Activated CD4-positive, CD25-positive, alpha-beta regulatory T cell treated with anti-CD3 and anti-CD28 coated beads, Interleukin-2, amount 50 U/mL, for 16 hours (primary cell): ENCODE results near the gene NCAN.
"Not testable (repeated sequence)": the region's sequence is repeated elsewhere in the genome, so short reads cannot be mapped to it uniquely, and the experiment has no call there.

Experiments used
- DNase-seq: peaks from one replicate; pipeline ENCODE4 v3.0.0-alpha.2; 2020; ENCODE audit warnings: low read depth, low spot score

NCAN gene

DNA sequence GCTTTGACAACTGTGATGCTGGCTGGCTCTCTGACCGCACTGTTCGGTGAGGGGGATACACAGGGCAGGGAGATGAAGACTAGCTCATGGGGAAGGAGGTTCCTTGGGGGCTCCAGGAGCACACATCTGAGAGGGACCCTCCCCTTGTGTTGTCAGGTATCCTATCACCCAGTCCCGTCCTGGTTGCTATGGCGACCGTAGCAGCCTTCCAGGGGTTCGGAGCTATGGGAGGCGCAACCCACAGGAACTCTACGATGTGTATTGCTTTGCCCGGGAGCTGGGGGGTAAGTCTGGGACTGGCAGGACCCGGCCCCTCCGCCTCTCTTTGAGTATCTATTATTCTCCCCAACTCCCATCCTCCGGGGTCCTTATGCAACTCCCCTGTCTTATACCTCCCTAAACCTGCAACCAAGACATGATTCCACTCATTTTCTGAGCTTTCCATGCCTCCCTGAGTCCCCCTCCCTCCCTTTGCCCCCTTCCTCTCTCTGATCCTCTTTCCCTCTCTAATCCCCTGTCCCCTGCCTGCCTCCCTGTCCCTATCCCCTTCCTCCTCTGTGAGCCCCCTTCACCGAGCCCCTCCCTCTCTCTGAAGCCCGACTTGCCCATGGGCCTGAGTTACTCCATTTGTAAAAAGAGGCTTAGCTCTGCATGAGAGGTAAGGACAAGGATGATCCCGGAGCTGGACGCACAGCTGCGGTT, 12.5 kb downstream of the NCAN start:
- no peak for DNase-seq

GRCh38 chr19:19224852-19225494, 13.2 kb downstream of the NCAN start:
- peak; percentile 46 for DNase-seq

GRCh38 chr19:19226204-19226603, 14.4 kb downstream of the NCAN start:
- DNase-seq, result no peak

DNA sequence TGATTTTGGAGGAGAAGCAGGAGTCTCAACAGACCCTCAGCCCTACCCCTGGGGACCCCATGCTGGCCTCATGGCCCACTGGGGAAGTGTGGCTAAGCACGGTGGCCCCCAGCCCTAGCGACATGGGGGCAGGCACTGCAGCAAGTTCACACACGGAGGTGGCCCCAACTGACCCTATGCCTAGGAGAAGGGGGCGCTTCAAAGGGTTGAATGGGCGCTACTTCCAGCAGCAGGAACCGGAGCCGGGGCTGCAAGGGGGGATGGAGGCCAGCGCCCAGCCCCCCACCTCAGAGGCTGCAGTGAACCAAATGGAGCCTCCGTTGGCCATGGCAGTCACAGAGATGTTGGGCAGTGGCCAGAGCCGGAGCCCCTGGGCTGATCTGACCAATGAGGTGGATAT, 14.9 kb downstream of the NCAN start:
- DNase-seq, result no peak

- no peak for DNase-seq
Measured at GRCh38 chr19:19227217-19227616, 15.5 kb downstream of the NCAN start.

GRCh38 chr19:19229701-19230100, 17.9 kb downstream of the NCAN start:
- DNase-seq, result no peak

DNA sequence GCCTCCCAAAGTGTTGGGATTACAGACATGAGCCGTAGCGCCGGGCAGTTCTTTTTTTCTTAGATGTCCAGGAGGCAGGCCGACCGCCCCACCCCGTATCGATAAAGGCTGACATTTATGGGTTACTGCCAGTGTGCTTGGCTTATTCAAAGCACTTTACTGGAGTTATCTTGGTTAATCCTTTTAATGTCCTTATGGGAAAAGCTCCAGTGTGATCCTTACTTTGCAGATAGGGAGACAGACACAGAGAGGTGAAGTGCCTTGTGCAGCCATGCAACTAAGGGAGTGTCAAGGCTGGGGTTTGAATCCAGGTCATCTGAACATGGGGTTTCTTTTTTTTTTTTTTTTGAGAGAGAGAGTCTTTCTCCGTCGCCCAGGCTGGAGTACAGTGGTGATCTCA, 19.2 kb downstream of the NCAN start:
- DNase-seq, result no peak

- no peak for DNase-seq
Measured at GRCh38 chr19:19232261-19232721, 20.5 kb downstream of the NCAN start.

DNA sequence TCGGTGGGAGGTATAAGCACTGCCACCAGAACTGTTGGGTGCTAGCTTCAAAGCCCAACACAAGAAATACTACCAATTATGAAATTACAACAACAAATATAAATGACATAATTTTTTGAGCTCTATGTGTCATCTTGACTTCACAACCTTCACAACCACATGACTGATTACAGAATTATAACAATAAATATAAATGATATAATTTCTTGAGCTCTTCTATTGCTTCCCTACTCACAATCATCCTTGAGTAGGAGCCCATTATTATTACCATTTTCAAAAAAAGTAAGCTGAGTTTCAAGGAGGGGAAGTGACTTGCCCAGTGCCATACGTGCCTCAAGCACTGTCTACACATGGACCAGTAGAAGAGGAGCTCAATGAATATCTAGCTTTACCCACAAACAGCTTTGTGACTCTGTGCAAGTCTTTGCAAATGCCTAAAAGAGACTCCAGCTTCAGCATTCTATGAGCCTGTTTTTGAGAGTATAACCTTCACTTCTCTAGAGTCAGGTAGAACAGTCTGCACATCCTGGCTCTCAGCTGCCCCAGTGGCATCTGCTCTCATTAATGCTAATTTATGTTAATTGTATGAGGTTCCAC, 22.6 kb downstream of the NCAN start:
- DNase-seq, result no peak

- no peak for DNase-seq
Measured at GRCh38 chr19:19236173-19236572, 24.4 kb downstream of the NCAN start.

DNA sequence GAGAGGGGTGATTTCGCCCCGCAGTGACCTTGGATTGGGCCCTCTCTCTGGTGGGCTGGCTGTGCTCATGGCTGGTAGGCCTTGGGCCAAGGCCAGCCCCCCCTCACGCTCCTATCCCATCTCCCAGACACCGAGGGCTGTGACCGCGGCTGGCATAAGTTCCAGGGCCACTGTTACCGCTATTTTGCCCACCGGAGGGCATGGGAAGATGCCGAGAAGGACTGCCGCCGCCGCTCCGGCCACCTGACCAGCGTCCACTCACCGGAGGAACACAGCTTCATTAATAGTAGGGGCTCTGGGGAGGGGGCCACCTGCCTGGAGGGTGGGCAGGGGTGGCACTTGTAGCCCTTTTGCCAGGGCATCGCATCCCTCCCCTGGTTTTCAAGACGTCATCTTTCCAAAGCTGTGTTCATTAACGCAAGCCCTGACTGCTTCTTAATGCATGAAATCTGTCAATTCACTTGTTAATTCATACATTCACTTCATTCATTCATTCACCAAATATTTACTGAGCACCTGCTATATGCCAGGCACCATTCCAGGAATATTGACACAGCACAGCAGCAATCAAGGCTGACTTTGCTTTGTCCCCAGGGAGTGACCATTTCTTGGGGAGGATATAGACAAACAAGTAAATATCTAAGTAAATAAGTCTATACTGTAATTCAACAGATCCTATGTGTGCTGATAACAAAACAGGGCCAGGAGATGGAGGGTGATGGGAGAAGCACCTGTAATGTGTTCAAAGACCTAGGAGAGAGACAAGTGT, 26.6 kb downstream of the NCAN start:
- no peak for DNase-seq

DNA sequence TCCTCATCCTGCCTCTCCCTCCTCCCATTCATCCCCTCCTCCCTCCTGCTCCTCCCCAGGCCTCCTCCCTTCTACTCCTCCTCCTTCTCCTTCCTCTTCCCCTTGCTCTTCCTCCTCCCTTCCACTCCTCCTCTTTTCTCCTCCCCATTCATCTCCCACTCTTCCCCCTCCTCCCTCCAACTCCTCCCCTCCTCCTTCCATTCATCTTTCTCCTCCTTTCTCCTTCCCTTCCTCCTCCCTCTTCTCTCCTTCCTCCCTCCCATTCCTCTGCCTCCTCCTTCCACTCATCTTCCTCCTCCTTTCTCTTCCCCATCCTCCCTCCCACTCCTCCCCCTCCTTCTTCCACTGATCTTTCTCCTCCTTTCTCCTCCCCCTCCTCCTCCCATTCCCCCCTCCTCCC, 27.9 kb downstream of the NCAN start:
- DNase-seq, result no peak

- no peak for DNase-seq
Measured at GRCh38 chr19:19240476-19240875, 28.7 kb downstream of the NCAN start.

DNA sequence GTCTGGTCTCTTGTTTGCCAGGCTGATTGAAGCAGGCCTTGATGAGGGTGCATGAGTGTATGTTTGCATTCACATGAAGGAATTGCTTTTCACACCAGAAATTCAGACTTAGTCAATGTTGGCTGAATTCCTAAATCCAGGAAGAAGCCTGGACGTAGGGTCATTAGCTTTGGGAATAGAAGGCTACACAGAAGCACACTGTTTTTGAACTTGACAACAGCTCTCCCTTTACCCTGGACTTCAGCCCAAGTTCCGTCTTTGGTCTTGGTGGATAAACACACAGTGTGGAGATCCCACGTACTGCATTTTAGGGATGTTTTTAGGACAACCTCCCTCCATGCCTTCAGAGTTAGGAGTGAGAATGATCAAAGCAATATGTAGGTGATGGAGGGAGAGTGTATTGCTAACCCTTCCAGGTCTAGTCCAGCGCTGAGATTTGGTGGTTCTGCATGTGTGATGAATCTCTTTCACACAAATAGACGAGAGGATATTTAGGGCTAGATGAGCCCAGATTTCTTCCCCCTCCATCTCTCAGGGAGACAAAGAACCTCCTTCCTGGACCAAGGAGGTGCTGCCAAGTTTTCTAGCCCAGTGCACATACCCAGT, 38.5 kb downstream of the NCAN start:
- DNase-seq, result no peak

DNA sequence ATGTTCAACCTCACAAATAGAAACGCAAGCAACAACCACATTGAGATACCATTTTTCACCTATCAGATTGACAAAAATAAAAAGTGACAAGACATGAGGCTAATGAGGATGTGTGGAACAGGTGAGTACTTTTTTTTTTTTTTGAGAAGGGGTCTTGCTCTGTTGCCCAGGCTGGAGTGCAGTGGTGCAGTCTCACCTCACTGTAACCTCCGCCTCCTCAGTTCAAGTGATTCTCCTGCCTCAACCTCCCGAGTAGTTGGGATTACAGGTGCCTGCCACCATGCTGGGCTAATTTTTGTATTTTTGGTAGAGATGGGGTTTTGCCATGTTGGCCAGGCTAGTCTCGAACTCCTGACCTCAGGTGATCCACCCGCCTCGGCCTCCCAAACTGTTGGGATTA, 41.7 kb downstream of the NCAN start:
- DNase-seq, result not testable (repeated sequence)

DNA sequence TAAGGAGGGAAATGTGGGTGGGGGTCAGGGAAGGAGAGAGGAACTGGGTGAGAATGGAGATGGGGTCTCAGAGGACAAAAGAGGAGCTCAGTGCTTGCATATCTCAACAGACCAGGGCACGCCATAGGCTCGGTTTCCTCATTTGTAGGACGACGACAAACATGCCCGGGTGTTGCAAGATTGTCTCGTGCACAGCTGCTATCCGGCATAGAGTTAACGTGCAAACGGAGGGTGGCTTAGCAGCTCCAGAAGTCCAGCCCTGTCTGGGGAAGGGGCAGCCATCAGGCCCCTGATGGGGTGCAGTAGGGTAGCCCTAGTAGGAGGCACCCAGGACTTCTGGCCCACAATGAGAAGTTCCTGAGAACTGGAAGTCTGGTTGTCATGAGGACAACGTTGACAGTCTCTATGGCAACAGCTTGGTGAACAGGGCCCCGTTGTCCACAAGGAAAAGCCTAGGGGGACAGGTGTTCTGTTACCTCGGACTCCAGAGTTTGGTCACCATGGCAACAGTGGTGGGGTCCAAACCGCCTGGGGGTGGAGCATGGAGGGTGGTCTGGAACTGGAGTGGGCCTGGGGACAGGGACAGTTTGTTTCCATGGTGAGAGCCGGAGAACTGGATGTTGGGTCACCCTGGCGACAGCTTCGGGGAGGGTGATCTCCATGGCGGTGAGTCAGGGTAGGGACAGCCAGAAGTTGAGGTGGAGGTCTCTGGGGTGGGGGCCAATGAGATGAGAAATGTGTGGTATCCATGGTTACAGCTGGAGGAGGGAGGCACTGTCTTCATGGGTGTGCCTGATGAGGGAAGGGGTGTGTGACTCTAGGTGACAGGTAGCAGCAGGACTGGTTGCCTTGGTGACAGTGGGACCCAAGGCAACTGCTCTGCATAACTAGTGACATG, 44.6 kb downstream of the NCAN start:
- no peak for DNase-seq

DNA sequence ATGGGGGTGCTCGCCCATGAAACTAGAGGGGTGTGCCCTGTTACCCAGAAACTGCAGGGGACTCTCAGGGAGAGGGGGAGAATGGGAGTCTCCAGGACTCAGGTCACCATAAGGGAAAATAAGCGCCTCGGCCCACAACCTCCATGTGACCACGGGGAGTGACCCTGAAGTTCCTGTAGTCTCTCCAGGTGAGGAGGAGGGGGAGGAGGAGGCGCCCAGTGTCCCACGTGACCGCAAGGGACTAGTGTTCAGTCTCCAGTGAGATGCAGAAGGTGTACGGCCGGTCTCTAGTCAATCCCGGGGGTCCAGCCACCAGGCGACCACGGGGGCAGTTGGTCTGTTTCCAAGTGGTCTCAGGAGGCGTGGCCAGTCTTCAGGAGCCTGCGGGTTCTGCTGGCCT, 45.4 kb downstream of the NCAN start:
- DNase-seq, result no peak

DNA sequence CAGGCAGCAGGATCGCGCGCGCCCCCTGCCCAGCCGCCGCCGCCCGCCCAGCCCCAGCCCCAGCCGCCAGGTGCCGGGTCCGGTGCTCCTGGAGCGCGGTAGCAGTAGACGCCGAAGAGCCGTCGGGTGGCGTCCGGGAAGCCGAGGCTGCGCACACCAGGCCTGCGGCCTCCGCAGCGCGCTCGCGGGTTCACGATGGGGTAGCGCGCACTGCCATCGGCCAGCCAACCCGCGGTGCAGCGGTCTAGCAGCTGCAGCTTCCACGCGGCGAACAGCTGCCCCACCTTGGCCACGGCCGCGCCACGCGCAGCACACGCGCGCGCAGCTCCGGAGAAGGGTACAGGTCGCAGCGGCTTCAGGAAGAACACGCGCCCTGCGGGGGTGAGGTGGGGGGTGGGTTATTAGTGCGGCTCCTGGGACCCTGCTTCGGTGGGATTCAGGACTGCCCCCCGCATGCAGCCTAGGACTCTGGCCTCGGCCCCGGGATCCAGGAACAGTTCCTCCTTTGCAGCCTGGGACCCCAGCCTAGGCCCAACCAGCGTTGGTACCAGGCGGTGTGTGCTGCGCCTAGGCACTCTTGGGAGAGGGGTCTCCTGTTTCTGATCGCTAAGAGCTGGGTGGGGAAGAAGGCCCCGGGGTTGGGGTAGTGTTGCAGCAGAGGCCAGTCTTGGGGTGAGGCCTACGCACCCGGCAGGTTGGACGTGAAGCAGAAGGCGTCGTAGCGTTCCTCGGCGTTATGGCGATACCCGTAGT, 46.3 kb downstream of the NCAN start:
- DNase-seq, result no peak

DNA sequence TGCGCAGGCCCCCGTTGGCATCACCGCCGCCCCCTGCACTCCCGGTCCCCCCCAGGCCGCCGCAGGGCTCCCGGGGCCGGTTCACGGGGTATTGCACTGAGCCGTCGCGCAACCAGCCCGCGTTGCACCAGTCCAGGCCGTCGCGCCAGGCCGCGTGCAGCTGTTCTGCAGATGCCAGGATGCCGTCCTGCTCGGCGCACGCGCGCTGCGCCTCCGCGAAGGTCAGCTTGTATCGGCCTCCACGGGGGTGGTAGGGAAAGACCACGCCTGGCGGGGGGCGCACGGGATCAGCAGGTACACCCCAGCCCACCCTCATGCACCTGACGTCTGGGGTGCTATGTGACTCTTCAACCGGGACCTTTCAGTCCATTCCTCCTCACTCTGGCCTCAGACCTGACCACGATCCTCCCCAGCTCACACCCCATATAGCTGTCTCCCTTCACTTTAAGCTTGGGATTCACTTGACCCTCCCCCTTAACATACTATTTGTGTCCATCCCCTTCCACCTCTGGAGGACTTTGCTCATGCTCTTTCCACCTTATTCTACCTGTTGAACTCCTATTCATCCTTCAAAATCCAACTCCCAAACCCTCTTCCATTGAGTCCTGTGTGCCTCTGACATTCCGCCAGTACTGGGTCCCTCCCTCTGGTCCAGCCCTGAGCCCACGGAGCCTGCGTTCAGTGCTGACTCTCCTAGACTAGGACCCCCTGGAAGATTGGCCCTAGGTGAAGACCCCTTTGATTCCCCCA, 47.0 kb downstream of the NCAN start:
- no peak for DNase-seq
